Effector CD8-positive, alpha-beta T cell (primary cell): ENCODE data around the gene CNTN4.
"Not testable (repeated sequence)": the region's sequence is repeated elsewhere in the genome, so short reads cannot be mapped to it uniquely, and the experiment has no call there.

Experiments used
- DNase-seq: peaks from one replicate; lab custom pipeline; 2025; lab: John Stamatoyannopoulos, UW

Gene CNTN4

GRCh38 chr3:2792432-2792831, 693.8 kb downstream of the CNTN4 start:
- DNase-seq: no peak

- DNase-seq: no peak
These were observed 695.3 kb downstream of the CNTN4 start for GRCh38 chr3:2793987-2794386.

- DNase-seq: no peak
These were observed 703.8 kb downstream of the CNTN4 start for GRCh38 chr3:2802429-2802828.

- no peak for DNase-seq
These were observed 708.8 kb downstream of the CNTN4 start for GRCh38 chr3:2807514-2807913.

GRCh38 chr3:2810723-2811122, 712.1 kb downstream of the CNTN4 start:
- no peak for DNase-seq

GRCh38 chr3:2819571-2819970, 720.9 kb downstream of the CNTN4 start:
- no peak for DNase-seq

- not testable (repeated sequence) for DNase-seq
These were observed 722.3 kb downstream of the CNTN4 start for GRCh38 chr3:2820982-2821381.

- no peak for DNase-seq
These were observed 723.9 kb downstream of the CNTN4 start for GRCh38 chr3:2822611-2823010.

GRCh38 chr3:2823031-2823430, 724.4 kb downstream of the CNTN4 start:
- DNase-seq: no peak

- DNase-seq: no peak
These were observed 725.0 kb downstream of the CNTN4 start for GRCh38 chr3:2823437-2824211.

GRCh38 chr3:2826036-2826435, 727.4 kb downstream of the CNTN4 start:
- no peak for DNase-seq

- no peak for DNase-seq
These were observed 727.8 kb downstream of the CNTN4 start for GRCh38 chr3:2826453-2826852.

- DNase-seq: no peak
These were observed 738.6 kb downstream of the CNTN4 start for GRCh38 chr3:2837239-2837638.

- no peak for DNase-seq
These were observed 739.2 kb downstream of the CNTN4 start for GRCh38 chr3:2837910-2838309.

GRCh38 chr3:2838546-2839157, 740.0 kb downstream of the CNTN4 start:
- no peak for DNase-seq

GRCh38 chr3:2839876-2840275, 741.2 kb downstream of the CNTN4 start:
- DNase-seq: no peak

GRCh38 chr3:2847062-2847841, 748.6 kb downstream of the CNTN4 start:
- no peak for DNase-seq

- DNase-seq: no peak
These were observed 750.4 kb downstream of the CNTN4 start for GRCh38 chr3:2849092-2849491.

- no peak for DNase-seq
These were observed 752.0 kb downstream of the CNTN4 start for GRCh38 chr3:2850701-2851100.

GRCh38 chr3:2851361-2851760, 752.7 kb downstream of the CNTN4 start:
- no peak for DNase-seq

- DNase-seq: no peak
These were observed 753.2 kb downstream of the CNTN4 start for GRCh38 chr3:2851835-2852234.

GRCh38 chr3:2853651-2854050, 755.0 kb downstream of the CNTN4 start:
- no peak for DNase-seq
